Natural killer cell treated with Interleukin-12 subunit alpha and Interleukin-12 subunit beta and Interleukin-15 and Interleukin-18, amount 100 ng/mL, for 72 hours (primary cell): ENCODE measurements around the gene CCDC85A. TPM values are rescaled to one million over a fixed set of nuclear protein-coding genes. Genes with fewer than 3 reads are reported as not detected.

Experiments used
- ATAC-seq, 2 donors: fragments of 150-1000 bp; cut with Tn5 transposase in 1 of 2; sonication (Bioruptor Pico), chemical (Tn5 transposase) in 1 of 2; 2 replicates each; pipeline ENCODE4 v1.10.0; 2021
- DNase-seq: peaks from one replicate; pipeline ENCODE4 v3.0.0; 2022; ENCODE audit warnings: low spot score
- H3K27ac Mint-ChIP-seq, 2 donors: 1 replicate in 1 of 2; 2 replicates in 1 of 2; pipeline ENCODE4 v1.8.0; 2022; ENCODE audit warnings: mixed read lengths in 2 of 2, mild to moderate bottlenecking in 1 of 2, moderate library complexity in 1 of 2
- H3K27me3 Mint-ChIP-seq, 2 donors: 1 replicate in 1 of 2; 2 replicates in 1 of 2; pipeline ENCODE4 v1.8.0; 2022; ENCODE audit warnings: mixed read lengths in 2 of 2
- H3K36me3 Mint-ChIP-seq: one replicate; pipeline ENCODE4 v1.8.0; 2022; ENCODE audit warnings: mixed read lengths
- H3K4me1 Mint-ChIP-seq, 2 donors: 1 replicate in 1 of 2; 2 replicates in 1 of 2; pipeline ENCODE4 v1.8.0; 2022; ENCODE audit warnings: low read depth in 2 of 2, mixed read lengths in 2 of 2, mild to moderate bottlenecking in 1 of 2
- H3K4me3 Mint-ChIP-seq: one replicate; pipeline ENCODE4 v1.8.0; 2022; ENCODE audit warnings: mixed read lengths
- H3K9me3 Mint-ChIP-seq: 2 replicates; pipeline ENCODE4 v1.8.0; 2022; ENCODE audit warnings: mixed read lengths
- total RNA-seq, 2 donors: library from RNA; stranded (reverse); gene quantifications; one replicate each; pipeline ENCODE4 v1.2.3, GENCODE V29; 2022

CCDC85A gene
- total RNA-seq, 2 donors from 2014 or later = not detected

DNA sequence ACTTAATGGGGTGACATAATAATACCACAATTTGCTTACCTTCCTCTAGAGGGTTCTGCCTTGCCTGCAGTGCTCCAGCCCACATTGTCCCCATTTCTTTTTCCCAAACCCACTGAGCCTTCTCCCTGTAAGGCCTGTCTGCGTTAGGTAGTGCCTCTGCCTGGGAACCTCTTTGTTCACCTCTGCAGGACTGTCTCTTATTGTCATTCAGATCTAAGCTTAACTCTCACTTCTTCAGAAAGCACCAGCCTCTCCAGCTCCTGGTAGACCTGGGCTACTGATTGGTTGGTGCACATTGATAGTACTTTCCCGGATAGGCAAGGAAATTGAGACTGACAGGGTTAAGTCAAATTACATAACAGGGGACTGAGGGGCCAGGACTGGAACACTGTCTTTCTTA lies 49.1 kb downstream of the CCDC85A start:
- no peak for ATAC-seq
- no peak overlapping the region for H3K27ac Mint-ChIP-seq
- DNase-seq = no peak

GRCh38 chr2:56234241-56234640 lies 50.5 kb downstream of the CCDC85A start:
- Mint-ChIP-seq H3K4me1 (no peaks in the 10 kb centered on the region), H3K27ac (no peak overlapping the region), H3K4me3 (no peak overlapping the region), H3K36me3 (no peaks in the 10 kb centered on the region), H3K27me3 (no peaks in the 10 kb centered on the region), H3K9me3 (peaks cover 18% of the 10 kb centered on the region)
- DNase-seq = no peak
- no peak for ATAC-seq

More for the DNA sequence above, 49.1 kb downstream of the CCDC85A start:
- no peaks in the 10 kb centered on the region for H3K4me1 Mint-ChIP-seq
- no peak overlapping the region for H3K4me3 Mint-ChIP-seq
- H3K9me3 Mint-ChIP-seq = peaks cover 19% of the 10 kb centered on the region
- no peaks in the 10 kb centered on the region for H3K36me3 Mint-ChIP-seq
- no peaks in the 10 kb centered on the region for H3K27me3 Mint-ChIP-seq

DNA sequence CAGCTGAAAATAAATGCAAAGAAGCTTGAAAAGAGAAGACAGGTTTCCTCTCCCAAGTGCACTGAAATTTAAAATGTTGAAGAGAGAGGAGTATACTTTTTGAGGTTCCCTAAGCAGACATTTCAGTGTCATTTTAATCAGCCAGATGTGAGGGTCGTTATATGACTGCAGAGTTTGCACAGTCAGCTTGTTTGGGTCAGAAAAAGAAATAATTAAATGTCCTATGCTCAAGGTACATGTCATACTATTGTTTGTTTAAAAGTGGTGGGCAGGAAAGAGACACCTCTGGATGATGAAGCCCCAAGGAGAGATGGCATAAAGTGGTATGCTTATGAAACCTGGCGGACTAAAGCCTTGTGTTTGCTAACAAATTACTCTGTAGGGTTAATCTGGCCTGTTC lies 55.2 kb downstream of the CCDC85A start:
- no peak for DNase-seq
- no peaks in the 10 kb centered on the region for H3K36me3 Mint-ChIP-seq
- H3K4me1 Mint-ChIP-seq = no peaks in the 10 kb centered on the region
- H3K27me3 Mint-ChIP-seq = no peaks in the 10 kb centered on the region
- no peak overlapping the region for H3K27ac Mint-ChIP-seq
- peaks cover 24% of the 10 kb centered on the region for H3K9me3 Mint-ChIP-seq
- no peak overlapping the region for H3K4me3 Mint-ChIP-seq
- no peak for ATAC-seq

DNA sequence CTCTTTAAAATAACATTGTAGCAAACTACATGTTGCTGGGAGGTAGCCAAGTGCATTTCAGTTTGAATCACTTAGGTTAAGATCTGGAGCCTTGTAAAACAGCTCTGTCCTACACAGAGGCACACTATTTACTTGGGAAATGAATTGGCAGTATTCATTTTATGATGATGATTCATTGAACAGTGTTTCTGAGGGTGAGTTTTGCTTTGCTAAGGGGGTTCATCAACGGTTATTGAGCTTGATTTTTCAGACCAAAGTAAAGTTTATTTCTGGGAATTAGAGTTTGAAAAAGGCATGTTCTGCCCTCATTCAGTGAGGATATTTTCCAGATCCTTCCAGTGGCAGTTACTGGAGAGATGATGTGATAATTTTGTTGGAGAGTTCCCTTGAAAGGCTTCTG lies 55.6 kb downstream of the CCDC85A start:
- Mint-ChIP-seq H3K4me3 (no peak overlapping the region), H3K27me3 (no peaks in the 10 kb centered on the region), H3K4me1 (no peaks in the 10 kb centered on the region), H3K36me3 (no peaks in the 10 kb centered on the region), H3K9me3 (peaks cover 26% of the 10 kb centered on the region), H3K27ac (no peak overlapping the region)
- ATAC-seq (no peak), DNase-seq (no peak)

- Mint-ChIP-seq H3K4me3 (no peak overlapping the region), H3K27me3 (no peaks in the 10 kb centered on the region), H3K9me3 (peaks cover 26% of the 10 kb centered on the region), H3K27ac (no peak overlapping the region), H3K4me1 (no peaks in the 10 kb centered on the region), H3K36me3 (no peaks in the 10 kb centered on the region)
- ATAC-seq (no peak), DNase-seq (no peak)
Observed at GRCh38 chr2:56240210-56240609, 56.4 kb downstream of the CCDC85A start.

DNA sequence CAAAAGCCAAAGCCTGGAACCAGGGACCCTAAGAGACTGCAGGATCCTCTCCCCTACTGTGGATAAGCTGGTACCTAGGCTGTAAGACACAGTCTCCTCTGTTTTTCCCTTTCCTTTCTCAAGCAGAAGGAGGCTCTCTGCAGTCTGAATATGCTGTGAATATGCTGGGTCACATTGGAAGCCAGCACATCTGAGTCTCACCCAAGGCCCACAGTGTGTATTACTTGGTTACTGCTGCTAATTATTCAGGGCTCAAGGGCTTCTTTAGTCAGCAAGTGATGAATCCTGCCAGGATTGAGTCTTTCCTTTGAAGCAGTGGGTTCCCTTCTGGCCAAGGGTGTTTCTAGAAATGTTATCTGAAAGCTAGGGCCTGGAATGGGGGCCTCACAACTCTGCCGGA lies 60.7 kb downstream of the CCDC85A start:
- ATAC-seq = no peak
- no peaks in the 10 kb centered on the region for H3K27me3 Mint-ChIP-seq
- no peak overlapping the region for H3K27ac Mint-ChIP-seq
- peaks cover 18% of the 10 kb centered on the region for H3K9me3 Mint-ChIP-seq
- no peak overlapping the region for H3K4me3 Mint-ChIP-seq
- no peaks in the 10 kb centered on the region for H3K36me3 Mint-ChIP-seq
- DNase-seq = no peak
- H3K4me1 Mint-ChIP-seq = no peaks in the 10 kb centered on the region

GRCh38 chr2:56244911-56245530 lies 61.2 kb downstream of the CCDC85A start:
- DNase-seq (no peak), ATAC-seq (no peak)
- Mint-ChIP-seq H3K27ac (no peak overlapping the region), H3K27me3 (no peaks in the 10 kb centered on the region), H3K4me3 (no peak overlapping the region), H3K36me3 (no peaks in the 10 kb centered on the region), H3K9me3 (peaks cover 21% of the 10 kb centered on the region), H3K4me1 (no peaks in the 10 kb centered on the region)

DNA sequence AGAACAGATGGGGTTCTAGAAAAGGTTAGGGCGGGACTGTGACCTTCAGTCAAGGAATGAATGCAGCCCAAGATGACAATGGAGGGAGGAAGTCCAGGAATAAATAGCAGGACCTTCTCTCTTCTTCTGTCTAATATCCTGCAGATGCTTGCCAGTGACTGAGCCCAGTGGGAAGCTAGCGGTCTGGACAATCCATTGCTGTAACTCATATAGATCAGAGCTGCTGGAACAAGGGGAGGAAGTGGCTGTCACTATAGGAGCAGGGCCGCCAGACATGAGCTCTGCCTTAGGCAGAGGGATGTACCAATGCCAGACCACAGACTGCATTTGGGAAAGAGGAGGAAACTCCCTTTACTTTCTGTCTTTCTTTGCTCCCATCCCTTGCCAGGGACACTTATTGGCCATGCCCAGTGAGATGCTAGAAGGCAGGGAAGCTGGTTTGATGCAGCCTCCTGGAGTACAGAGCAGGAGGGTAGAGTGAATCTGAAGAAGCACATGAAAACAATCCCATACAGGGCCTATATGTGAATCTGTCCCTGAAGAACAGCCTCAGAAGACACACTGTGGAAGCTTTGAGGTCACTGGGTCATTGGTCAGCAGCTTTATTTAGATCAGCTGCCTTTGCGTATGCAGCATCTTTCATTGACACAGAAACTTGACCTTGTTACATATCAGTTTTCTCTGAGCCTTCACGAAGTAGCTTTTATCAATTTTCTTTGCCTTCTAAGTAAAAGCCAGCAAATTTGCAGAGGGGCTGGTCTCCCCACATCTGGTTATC lies 65.4 kb downstream of the CCDC85A start:
- no peak for ATAC-seq
- Mint-ChIP-seq H3K27ac (no peak overlapping the region), H3K4me1 (no peaks in the 10 kb centered on the region), H3K36me3 (no peaks in the 10 kb centered on the region), H3K27me3 (no peaks in the 10 kb centered on the region), H3K9me3 (peaks cover 14% of the 10 kb centered on the region), H3K4me3 (no peak overlapping the region)
- no peak for DNase-seq

DNA sequence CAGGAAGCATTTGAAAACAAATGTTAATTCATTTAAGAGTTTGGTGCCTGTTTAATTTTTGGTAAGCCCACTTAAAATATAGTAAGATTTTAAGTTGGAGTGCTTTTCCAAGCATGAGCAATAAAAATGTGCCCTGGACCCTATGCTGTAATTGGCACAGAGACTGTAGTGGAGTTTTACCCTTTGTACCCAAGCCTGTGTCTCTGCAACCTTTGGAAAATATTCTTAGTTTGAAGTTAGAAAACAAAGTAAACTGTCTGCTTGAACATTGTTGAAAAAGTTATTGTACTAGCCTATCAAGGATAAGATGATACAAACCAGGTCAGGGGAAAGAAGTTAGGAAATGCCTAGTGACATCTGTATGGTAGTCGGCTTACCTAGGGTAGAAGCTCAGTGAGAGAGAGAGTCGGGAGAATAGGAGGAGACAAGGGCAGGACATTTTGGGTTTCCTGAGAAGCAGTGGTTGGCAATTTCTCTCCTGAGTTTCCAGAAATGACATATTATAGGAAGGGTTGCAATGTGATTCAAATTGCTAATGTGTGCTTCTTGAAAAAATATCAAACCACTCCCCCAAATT lies 66.5 kb downstream of the CCDC85A start:
- H3K27ac Mint-ChIP-seq = no peak overlapping the region
- H3K36me3 Mint-ChIP-seq = no peaks in the 10 kb centered on the region
- H3K27me3 Mint-ChIP-seq = no peaks in the 10 kb centered on the region
- peaks cover 20% of the 10 kb centered on the region for H3K9me3 Mint-ChIP-seq
- H3K4me3 Mint-ChIP-seq = no peak overlapping the region
- DNase-seq (no peak), ATAC-seq (no peak)
- no peaks in the 10 kb centered on the region for H3K4me1 Mint-ChIP-seq

- Mint-ChIP-seq H3K9me3 (peaks cover 10% of the 10 kb centered on the region), H3K36me3 (no peaks in the 10 kb centered on the region), H3K4me1 (no peaks in the 10 kb centered on the region), H3K27ac (no peak overlapping the region), H3K4me3 (no peak overlapping the region), H3K27me3 (no peaks in the 10 kb centered on the region)
- DNase-seq (no peak), ATAC-seq (no peak)
Observed at GRCh38 chr2:56260415-56260814, 76.6 kb downstream of the CCDC85A start.

- no peak for DNase-seq
- Mint-ChIP-seq H3K4me3 (no peak overlapping the region), H3K27me3 (no peaks in the 10 kb centered on the region), H3K36me3 (no peaks in the 10 kb centered on the region), H3K4me1 (no peaks in the 10 kb centered on the region), H3K9me3 (peaks cover 17% of the 10 kb centered on the region), H3K27ac (no peak overlapping the region)
- ATAC-seq = no peak
Observed at GRCh38 chr2:56262241-56262640, 78.5 kb downstream of the CCDC85A start.

GRCh38 chr2:56263876-56264275 lies 80.1 kb downstream of the CCDC85A start:
- DNase-seq = no peak
- H3K4me1 Mint-ChIP-seq = no peaks in the 10 kb centered on the region
- H3K9me3 Mint-ChIP-seq = peaks cover 17% of the 10 kb centered on the region
- H3K36me3 Mint-ChIP-seq = no peaks in the 10 kb centered on the region
- H3K27me3 Mint-ChIP-seq = no peaks in the 10 kb centered on the region
- no peak overlapping the region for H3K4me3 Mint-ChIP-seq
- H3K27ac Mint-ChIP-seq = no peak overlapping the region
- no peak for ATAC-seq

GRCh38 chr2:56266761-56267414 lies 83.1 kb downstream of the CCDC85A start:
- H3K4me1 Mint-ChIP-seq = no peaks in the 10 kb centered on the region
- DNase-seq (no peak), ATAC-seq (no peak)
- no peaks in the 10 kb centered on the region for H3K36me3 Mint-ChIP-seq
- peaks cover 21% of the 10 kb centered on the region for H3K9me3 Mint-ChIP-seq
- no peak overlapping the region for H3K4me3 Mint-ChIP-seq
- no peaks in the 10 kb centered on the region for H3K27me3 Mint-ChIP-seq
- no peak overlapping the region for H3K27ac Mint-ChIP-seq

- DNase-seq (no peak), ATAC-seq (no peak)
- no peaks in the 10 kb centered on the region for H3K27me3 Mint-ChIP-seq
- H3K36me3 Mint-ChIP-seq = no peaks in the 10 kb centered on the region
- H3K4me3 Mint-ChIP-seq = no peak overlapping the region
- H3K27ac Mint-ChIP-seq = no peak overlapping the region
- no peaks in the 10 kb centered on the region for H3K4me1 Mint-ChIP-seq
- H3K9me3 Mint-ChIP-seq = peaks cover 22% of the 10 kb centered on the region
Observed at GRCh38 chr2:56267415-56267788, 83.6 kb downstream of the CCDC85A start.
